ENCODE results near the gene WDTC1.

WDTC1 gene

DNA sequence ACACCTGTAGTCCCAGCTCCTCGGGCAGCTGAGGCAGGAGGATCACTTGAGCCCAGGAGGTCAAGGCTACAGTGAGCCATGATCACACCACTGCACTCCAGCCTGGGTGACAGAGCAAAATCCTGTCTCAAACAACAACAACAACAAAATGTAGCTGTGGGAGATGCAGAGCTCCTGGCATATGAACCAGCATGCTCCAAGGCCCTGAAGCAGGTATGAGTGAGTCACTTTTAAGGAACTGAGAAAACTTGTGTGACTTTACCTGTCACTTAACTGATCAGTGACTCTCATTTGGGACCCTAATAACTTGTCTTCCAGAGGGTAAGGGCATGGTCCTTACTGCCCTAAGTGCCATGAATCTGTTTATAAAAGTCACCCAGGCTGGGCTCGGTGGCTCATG is 68.2 kb downstream of the WDTC1 start:
- no peak for DNase-seq

DNA sequence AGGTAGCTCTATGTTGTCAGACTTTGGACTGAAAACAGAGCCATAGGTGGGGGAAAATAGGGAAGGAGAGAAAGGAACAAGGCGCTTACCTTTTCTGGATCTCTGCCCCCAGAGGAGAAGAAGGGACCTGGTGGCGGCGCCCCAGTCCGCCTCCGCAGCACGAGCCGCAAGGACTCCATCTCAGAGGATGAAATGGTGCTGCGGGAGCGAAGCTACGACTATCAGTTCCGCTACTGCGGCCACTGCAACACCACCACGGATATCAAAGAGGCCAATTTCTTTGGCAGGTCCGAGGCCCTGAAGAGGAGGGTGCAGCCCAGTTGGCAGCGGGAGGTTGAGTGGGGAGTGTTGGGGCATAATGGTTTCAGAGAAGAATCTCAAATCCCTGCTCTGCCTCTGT is 69.1 kb downstream of the WDTC1 start:
- no peak for DNase-seq

DNA sequence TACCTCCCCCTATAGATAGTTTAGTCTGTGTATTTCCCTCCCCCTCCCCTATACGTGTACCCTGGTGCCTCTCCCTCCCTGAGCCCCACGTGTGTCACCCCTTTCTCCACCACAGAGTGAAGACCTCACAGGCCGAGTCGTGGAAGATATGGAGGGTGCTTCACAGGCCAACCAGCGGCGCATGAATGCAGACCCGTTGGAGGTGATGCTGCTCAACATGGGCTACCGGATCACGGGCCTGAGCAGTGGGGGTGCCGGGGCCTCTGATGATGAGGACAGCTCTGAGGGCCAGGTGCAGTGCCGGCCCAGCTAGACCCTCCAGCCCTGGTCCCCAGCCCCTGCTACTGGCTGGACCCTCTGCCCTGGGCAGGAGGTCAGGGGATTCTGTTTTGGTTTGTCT is 71.6 kb downstream of the WDTC1 start:
- DNase-seq: no peak

DNA sequence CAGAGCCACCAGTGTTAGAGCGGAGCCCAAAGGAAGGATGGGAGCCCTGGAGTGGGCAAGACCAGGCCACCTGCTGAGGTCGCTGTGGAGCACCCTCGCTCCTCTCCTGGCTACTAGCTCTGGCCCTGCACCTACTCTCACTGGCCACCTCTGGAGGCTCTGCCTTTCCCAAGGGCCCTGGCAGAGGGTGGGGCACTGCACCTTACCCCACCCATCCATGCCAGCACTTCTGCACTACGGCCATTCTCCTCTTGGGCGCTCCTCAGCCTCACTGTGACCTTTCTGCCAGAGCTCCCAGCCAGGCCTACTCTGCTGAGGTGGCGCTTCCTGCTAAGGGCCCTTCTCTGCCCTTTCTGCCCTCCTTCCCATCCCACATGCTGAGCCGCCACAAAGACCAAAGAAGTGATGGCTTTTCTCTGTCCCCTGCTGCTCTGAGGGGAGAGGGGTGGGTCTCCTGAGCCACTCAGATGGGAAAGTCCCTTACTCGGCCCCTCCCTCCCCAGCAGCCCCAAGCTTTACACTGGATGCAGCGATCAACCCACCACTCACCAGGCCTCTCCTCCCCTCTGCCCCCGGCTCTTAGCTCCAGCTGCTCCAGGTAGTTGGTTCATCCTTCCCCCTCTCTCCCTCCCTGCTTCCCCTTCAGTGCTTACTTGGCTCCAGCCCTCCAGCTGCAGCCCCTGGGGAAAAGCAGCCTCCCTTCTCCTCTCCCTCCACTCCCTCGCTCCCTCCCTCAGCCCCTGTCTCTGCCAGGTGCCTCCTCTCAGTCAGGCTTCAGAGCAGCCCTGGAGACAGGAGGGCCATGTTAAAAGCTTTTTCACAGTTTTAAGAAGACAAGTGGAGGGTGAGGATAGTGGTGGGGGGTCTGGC is 72.7 kb downstream of the WDTC1 start:
- peak; percentile 24 for DNase-seq

DNA sequence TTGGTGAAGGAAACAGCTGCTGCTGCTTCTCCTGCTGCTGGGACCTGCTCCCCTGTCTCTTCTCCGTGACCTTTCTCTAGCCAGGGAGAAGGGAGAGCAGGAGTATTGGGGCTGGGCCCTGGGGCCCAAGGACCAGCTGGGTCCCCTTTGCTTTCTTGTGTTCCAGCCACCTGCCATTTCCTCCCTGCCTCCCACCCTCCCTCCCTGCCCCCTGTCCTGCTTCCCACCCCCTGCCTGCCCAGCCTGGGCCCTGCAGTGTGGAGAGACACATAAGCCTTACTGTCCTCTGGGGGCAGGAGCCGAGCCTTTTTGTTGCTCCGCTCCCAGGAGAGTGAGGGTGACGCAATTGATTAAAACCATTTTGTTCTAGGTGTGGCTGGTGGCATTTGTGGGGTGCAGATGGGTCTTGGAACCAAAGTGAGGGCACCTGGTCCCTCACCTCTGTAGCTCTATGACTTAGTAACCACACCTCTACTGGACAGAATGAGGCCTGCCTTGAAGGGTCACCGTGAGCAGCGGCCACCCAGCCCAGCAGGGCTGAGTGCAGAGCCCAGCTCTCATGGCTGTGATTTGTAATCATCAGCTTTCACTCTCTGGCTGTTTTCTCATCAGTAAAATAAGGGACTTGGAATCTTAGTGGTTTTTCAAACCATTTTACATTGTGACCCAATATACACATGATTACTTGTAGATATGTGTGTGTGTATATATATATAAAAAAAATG is 73.6 kb downstream of the WDTC1 start:
- DNase-seq: no peak

DNA sequence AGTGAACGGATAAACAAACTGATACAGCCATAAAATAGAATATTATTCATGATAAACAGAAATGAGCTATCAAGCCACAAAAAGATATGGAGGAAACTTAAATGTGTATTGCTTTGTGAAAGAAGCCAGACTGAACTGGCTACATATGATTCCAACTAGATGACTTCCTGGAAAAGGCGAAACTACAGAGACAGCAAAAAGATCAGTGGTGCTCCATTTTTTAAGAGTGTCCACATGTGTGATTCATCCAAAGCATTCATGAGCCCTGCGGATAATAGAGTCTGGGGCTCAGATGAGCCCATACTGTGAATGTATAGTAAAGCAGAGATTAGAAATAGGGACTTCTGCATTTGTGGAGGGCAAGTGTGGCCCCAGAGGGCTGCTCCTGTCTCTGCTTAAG is 79.7 kb downstream of the WDTC1 start:
- DNase-seq: no peak

DNA sequence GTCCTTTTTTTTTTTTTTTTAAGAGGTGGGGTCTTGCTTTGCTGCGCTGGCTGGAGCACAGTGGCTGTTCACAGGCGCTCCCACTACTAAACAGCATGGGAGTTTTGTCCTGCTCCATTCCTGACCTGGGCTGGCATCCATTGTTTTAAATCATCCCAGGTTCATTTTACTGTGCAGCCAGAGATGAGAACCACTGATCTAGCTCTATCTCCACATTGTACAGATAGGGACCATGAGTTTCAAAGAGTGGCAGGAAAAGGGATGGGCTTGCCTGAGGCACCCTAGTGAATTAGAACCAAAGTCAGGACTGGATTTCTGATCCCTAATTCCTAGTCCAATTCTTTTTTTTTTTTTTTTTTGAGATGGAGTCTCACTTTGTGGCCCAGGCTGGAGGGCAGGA is 80.3 kb downstream of the WDTC1 start:
- no peak for DNase-seq

DNA sequence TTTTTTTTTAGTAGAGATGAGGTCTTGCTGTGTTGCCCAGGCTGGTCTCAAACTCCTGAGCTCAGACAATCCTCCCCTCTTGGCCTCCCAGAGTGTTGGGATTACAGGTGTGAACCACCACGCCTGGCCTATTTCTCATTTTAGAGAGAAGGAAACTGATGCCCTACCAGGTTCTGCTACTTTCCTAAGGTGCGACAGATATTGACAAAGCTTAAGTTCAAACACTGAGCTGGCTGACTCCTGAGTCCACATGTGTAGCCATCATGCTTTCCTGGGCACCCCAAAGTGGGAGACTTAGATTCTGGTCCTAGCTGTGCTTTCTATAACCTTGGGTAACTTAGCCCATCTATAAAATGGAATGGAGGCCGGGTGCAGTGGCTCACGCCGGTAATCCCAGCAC is 82.4 kb downstream of the WDTC1 start:
- no peak for DNase-seq

DNA sequence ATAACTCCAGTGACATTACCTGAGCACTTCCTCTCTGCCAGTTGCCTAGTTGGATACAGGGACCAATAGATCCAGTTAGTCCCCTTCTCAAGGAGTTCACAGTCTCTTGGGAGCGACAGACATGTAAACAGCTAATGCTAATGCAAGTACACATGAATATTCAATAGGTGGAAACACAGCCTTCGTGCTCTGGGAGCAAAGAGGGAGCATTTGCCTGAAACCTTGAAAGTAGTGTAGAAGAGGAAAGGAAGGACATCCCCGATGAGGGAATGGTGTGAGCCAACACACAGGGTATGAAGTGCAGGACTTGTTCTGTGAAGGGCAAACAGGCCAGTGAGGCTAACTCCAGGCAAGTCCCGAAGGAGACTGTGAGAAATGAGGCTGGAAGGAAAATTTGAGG is 83.7 kb downstream of the WDTC1 start:
- no peak for DNase-seq

DNA sequence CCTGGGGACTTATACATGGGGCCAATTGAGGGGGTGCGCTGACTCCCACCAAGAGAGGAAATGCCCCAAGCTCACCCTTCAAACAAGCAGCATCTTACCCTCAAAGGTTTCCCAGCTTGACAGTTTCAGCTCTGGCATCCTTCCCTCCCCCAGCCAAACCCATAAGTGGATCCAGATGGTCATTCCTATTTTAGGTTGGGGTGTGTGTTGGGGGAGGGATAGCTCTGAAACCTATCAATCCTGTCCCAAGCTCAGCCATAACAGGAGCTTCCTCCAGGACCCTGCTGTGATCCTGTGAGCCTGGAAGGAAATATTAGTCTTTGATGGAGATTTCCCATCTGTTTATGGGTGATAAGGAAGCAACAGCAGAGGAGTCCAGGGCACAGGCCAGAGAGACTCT is 84.2 kb downstream of the WDTC1 start:
- DNase-seq: no peak

DNA sequence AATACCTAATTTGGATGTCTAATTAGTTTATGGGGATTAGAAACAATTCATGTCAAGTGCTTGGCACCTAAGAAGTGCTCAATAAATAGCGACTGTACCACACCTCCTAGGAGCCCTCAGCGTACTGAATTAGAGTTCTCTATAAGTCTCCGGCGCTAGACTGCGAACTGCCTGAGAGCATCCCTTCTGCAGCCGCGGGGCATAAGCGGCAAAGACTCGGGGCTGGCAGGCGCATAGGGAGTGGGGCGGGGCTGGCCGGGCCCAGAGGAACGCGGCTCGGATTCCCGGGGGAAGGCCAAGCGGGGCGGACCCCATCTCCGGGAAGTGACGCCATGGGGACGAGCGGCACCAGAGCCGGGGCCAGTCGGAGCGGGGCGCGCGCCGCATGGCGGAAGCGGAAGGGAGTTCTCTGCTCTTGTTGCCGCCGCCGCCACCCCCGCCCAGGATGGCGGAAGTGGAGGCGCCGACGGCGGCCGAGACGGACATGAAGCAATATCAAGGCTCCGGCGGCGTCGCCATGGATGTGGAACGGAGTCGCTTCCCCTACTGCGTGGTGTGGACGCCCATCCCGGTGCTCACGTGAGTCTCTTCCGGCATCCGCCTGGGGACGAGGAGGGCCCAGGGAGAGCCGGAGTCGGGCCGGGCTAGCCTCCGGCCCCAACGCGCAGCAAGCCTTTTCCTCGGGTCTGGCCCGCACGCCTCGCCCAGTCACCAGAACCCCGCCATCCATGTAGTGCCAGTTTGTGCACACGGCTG is 87.6 kb downstream of the WDTC1 start, which contains the start of gene TMEM222:
TMEM222 (plus strand) TSS at position 351 of the 756 bp plus-strand sequence; CDS start at position 386, 35 bp downstream.
- DNase-seq: peak; percentile 97

DNA sequence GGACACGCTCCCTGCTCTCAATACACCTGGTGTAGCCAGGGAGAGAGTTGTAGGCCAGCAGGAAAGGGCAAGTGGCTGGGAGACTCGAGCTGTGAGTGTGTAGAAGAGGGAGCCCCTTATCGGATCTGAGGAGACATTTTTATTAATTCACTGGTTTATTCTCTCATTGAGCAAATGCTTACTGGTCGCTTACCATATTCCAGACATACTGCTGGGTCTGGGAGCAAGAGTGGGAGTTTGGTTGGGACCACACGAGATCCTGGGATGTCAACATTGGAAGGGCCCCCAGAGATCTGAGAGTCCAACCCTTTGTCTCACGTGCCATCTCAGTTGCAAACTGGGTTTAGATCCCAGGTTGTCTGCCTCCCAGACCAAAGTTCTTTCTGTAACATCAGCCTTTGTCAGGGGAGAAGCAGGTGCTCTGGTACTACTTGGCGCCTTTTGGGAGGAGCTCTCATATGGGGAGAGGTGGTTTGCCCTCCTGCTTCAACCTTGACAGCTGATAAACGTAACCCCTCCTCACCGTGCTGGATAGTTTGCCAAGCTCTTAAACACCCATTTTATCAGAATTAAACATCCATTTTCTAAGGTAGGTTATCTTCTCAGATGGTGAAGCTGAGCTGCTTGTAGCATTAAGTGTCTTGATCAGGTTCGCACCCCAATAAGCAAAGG is 88.3 kb downstream of the WDTC1 start:
- DNase-seq: no peak

DNA sequence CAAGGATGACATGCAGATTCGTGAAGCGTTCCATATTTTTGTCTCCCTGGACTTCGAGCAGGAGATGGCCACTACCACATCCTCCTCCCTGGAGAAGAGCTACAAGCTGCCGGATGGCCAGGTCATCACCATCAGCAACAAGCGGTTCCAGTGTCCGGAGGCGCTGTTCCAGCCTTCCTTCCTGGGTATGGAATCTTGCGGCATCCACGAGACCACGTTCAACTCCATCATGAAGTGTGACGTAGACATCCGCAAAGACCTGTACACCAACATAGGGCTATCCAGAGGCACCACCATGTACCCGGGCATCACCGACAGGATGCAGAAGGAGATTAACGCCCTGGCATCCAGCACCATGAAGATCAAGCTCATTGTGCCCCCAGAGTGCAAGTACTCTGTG is 90.9 kb downstream of the WDTC1 start:
- no peak for DNase-seq

DNA sequence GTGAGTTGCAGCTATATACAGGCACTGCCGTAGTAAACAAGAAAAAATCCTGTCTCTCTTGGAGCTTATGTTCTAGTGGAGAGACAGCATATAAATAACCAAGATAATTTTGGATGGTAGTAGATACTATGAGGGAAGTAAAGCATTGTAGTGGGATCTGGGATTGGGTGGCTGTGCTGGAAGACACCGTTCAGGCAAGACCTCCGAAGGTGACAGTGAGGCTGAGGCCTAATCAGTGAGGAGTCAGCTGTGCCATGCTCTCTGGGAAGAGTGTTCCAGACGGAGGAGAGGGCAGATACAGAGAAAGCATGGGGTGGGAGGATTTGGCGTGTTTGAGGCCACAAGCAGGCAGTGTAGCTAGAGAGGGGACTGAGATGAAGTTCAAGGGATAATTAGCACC is 93.5 kb downstream of the WDTC1 start:
- no peak for DNase-seq

DNA sequence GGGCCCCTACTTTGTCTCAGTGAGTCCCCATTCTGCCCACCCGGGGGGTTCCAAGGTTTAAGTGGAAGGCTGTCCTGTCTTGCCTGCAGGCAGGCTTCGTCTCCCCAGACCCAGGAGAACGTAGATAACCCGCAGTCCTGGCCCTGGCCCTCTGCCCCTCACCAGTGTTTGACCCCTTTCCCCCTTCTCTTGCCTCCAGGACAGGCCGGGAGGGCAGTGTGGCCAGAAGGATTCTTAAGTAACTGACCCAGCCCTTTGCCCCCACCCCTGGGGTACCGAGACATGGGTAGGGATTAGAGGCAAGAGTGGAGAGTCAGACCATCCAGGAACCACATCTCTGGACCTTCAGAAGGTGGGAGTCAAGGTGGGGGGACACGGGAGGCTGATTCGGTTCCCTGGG is 96.4 kb downstream of the WDTC1 start:
- DNase-seq: no peak

DNA sequence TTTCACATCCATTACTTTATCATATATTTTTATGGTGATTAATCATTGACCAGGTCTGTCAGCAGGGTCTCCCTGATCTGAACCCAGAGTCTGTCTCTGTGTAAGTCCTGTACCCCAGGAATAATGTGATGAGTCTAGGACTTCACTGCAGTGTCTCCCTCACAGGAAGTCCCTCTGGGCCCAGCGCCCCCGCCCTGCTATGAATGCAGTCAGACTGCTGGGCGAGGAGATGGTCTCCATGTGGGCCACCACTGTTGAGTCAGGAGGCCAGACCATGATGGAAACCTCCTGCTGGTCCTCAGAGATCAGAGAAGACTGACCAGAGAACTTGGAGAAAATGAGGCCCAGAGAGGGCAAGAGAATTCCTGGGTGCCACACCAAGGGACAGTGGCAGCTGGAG is 97.0 kb downstream of the WDTC1 start:
- no peak for DNase-seq

DNA sequence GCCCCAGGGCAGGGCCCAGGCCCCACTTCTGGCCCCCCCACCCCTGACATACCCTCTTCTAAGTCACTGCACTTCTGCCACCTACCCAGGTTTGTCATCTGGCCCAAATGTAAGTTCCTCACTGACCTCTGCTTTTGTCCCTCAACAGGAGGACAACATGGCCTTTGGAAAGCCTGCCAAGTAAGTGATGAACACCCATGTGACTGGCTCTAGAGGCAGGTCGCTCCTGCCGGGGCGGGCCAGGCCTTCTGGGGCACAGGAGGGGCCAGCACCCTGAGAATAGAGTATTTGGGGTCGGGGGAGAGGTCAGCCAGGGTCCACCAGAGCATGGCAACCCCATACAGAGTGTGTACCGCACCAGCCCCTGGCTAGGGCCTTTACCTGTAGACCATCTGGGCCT is 97.5 kb downstream of the WDTC1 start:
- DNase-seq: no peak

DNA sequence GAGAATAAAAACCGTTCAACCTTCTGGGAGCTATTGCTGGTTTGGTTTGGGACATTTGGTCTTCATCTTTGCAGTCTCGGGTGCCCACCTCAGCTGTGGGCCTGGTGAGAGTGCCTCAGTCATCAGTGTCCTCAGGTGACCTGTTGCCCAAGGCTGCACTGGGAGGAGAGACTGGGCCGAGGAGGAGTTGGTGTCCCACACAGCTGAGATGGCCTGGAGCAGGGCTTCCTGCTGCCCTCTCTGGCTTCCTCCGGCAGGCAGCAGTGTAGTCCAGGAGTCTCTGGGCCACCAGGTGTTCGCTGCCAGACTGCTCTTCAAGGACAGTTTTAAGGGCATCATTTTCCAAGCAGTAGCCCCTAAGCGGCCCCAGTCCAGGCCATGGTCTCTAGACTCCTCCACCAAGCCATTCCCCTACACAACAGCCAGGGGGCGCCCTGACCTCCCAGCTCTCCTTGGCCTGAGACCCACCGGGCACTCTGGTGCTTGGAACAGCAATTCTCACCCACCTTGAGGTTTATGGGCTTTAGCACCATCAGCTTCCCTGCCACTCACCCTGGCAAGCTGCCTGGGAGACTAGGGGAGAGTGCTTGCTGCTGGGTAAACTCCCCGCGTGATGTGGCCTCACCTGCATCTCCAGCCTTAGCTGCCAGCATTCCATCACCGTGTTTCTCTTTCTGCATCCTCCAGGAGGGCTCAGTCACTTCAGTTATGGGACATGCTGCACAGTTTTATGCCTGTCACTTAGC is 98.3 kb downstream of the WDTC1 start:
- peak; percentile 21 for DNase-seq

DNA sequence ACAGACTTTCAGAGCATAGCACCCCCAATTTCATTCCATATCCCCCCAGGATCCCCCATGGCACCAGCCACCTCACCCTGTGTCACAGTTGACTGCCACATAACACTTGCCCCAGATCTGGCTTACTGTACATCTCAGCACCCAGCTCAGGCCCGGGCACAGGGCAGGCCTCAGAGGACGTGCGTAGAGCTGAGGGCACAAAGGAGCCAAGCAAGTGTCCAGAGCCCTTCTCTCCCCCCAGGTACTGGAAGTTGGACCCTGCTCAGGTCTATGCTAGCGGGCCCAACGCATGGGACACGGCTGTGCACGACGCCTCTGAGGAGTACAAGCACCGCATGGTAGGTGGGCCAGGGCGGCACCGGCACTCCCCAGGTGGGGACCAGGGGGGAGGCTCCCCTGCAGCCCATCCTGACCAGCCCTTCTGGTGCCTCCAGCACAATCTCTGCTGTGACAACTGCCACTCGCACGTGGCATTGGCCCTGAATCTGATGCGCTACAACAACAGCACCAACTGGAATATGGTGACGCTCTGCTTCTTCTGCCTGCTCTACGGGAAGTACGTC is 99.4 kb downstream of the WDTC1 start:
- DNase-seq: no peak

DNA sequence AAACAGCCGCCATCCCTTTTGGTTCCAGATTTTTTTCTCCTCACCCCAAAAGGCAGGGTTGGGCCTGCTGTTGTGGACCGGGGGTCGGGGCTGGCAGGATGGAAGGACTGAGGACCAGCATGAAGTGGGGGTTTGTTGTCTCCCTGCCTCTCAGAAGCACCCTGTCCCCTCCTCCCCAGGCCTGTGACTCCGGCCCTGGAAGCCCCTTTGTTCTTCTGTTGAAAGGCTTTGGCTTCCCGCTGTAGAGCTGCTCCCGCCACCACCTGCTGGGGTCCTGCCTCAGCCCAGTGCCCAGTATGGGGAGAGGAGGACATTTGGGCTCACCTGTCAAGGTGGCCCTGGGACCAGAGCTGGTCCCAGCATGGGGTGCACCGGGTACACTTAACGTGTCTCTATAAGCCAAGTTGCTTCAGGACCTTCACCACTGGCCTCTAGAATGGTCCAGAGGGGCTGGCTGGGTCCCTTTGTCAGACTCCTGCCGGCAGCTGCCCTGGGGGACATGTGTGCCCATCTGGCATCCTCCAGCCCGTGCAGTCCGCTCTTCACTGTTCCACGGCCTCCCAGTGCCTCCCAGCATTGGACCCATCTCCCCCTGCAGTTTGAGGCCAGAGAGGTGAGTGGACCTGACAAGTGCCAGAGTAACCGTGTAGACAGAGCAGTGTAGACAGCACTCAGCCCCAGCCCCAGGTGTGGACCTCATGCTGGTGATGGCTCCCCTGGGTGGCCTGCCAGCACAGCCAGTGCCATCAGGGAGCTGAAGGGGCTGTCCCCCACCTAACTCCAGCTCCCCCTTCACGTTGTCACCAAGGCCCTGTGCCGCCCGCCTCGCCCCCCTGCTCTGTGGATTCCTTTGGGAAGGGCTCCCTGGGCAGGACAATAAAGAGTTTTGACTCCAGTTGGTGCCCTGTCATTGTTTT is 101.3 kb downstream of the WDTC1 start:
- DNase-seq: no peak

DNA sequence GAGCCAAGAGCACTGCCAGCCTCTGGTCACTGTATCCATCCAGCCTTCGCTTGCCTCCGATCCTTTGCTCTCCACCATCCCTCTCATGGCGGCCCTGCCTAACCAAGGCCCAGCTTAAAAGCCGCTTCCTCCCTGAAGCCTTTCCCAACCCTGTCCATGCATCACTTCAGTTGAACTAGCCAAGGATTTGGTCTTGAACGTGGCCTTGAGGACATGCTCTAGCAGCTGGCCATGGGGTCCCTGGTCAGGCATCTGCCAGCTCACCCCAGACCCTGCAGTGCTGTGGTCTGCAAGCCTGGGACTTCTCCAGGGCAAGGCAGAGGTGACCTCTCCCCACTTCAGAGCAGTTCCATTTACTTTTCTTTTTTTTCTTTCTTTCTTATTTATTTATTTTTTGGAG is 102.3 kb downstream of the WDTC1 start:
- DNase-seq: no peak
